ENCODE results near the gene ARID1B.
"Not testable (repeated sequence)": the region's sequence is repeated elsewhere in the genome, so short reads cannot be mapped to it uniquely, and the experiment has no call there.

ARID1B gene

DNA sequence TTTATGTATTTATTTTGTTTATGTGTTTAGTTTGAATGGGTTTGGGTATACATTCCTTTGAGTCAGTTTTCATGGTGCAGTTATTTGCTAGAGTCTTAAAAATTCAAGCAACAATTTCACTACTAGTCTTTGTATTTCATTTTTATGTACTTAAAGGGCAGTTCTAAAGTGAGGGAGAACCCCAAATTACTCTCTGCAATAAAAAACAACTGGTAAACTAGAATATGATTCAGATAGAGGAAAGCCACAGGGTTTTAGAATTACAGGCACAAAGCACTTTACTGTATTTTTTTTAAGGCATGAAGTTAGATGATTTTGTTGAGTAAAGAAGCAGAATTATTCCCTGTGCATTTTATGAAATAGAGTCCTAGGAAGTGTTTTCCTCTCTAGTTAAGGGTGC, 183.3 kb downstream of the ARID1B start:
- no peak for DNase-seq (ENCODE audit: low read depth in 2 of 2)

DNA sequence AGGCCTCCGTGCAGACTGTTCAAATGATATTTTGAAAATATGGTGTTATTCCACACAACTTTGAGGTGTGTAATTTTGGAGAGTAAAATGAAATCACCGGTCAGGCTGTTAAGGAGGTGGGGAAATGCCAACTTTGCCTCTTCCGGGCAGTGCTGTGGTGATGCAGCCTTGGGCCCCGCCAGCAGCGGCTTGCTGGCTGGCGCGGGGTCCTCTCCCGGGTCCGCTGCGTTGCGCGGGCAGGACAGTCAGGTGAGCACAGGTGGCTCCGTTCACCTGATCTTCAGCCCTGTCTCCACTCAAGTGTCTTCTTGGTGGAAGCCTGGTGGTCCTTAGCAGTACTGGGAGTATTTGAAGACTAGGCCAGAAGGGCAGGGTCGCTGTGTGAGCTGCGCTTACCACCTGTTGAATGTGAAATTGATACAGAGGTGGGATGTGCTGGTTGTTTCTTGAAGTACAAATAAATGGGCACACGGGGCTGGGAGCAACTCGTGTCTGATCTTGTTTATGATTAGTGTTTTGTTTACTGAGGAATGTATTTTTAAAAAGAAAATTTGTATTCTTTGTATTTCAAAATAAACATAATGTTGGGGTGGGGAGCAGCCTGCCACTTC, 184.2 kb downstream of the ARID1B start:
- DNase-seq (ENCODE audit: low read depth in 2 of 2) = no peak

- DNase-seq (ENCODE audit: low read depth in 2 of 2) = peak; percentile 15 to 37
Observed at GRCh38 chr6:156963712-156964700, 186.8 kb downstream of the ARID1B start.

DNA sequence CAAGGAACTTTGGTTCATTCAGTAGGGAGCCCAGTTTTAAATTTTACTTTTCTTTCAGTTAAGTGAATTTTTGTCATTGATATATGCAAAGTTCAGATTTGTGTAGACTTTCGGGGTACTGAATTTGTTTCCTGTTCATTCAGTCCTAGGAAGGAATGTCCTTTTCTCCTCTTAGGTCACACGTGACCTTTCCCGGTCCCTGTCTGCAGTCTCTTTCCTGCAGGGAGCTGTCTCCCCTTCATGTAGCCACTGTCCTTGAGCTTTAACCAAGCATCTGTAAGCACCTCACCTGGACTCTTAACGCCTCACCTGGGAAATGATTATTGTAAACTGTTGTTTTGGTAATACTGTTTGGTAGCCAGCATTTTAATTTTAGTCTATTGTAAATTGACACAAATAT, 190.7 kb downstream of the ARID1B start:
- DNase-seq (ENCODE audit: low read depth in 2 of 2) = no peak

DNA sequence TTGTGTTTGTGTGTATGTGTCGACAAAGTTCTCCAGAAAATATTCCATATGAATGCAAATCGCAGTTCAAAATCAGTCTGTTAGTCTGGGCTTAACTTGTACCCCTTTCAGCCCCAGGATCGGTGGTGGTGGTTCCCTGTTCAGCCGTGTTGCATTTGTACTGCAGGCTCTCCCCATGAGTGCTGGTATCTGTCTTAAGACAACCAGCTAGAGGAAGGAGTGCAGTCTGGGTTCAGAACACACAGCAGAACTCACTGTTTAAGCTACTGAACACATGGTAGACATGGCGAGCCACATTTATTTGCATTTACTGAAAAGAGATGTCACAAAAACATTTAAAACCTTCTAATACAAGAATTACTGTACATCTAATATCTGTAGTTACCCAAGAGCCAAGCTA, 192.1 kb downstream of the ARID1B start:
- no peak for DNase-seq (ENCODE audit: low read depth in 2 of 2)

DNA sequence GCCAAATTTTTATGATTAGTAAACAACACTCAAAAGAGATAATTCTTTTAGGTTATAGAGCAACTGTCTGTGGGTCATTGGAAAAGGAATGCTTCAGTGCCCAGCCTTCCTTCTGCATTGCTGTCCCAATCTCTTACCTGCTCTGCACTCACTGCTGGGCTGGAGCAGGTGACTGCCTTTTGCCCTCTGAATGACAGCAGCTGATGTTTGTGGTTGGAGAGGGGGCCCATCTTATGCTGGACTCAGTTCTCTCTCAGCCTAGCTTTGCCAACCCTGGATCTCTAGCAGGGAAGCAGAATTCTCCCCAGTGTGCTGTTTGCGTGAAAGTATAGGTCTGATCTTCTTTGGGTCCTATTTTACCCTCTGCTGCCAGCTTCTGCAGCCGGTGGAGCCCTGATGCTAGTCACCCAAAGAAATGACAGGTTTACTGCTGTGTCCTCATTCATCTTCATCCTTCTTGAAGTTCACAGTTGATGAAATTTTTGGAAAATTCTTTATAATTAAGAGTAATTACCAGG, 193.5 kb downstream of the ARID1B start:
- DNase-seq (ENCODE audit: low read depth in 2 of 2) = no peak

DNA sequence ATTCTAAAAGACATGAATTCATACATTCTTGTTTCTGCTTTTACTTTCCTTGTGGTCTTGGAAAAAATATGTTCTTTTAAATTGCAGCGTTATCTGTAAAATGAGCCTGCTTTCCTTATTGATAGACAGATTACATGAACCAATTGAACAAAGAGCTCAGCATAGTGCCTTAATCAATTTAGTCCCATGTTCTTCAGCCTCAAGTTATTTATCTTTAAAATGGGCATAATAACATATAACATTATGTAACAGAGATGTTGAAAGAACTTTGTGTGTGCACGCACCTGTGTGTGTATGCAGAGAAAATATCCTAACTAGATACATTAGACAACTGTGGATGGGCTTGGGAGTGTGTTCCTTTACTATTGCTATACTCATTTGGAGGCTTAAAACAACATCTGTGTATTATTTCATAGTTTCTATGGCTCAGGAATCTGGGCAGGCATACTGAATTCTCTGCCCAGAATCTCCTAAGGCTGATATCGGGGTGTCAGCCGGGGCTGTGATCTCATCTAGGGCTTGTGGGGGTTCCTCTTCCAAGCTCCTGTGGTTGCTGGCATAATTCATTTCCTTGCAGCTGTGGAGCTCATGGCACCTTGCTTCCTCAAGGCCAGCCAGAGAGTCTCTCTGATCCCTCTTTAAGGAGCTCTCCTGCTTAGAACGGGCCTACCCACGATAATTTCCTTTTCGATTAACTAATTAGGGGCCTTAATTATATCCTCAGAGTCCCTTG, 194.1 kb downstream of the ARID1B start:
- DNase-seq (ENCODE audit: low read depth in 2 of 2) = no peak

- no peak for DNase-seq (ENCODE audit: low read depth in 2 of 2)
Observed at GRCh38 chr6:156972145-156972544, 195.0 kb downstream of the ARID1B start.

DNA sequence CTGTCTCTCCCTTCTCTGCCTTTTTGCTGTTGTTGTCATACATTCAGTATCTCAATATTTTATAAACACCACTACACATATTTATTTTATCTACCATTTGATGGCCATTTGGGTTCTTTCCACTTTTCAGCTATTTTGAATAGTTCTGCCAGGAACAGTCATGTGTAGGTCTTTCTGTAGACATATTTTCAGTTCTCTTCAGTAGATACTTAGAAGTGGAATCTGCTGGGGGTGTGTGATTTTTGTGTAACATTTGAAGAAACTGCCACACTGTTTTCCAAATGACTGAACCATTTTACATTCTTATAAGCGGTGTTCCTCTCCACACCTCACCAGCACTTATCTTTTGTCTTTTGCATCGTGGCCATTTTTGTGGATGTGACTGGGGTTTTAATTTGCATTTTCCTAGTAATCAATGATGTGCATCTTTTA, 197.7 kb downstream of the ARID1B start:
- DNase-seq (ENCODE audit: low read depth in 2 of 2) = no peak

GRCh38 chr6:156975414-156975813, 198.2 kb downstream of the ARID1B start:
- no peak for DNase-seq (ENCODE audit: low read depth in 2 of 2)

DNA sequence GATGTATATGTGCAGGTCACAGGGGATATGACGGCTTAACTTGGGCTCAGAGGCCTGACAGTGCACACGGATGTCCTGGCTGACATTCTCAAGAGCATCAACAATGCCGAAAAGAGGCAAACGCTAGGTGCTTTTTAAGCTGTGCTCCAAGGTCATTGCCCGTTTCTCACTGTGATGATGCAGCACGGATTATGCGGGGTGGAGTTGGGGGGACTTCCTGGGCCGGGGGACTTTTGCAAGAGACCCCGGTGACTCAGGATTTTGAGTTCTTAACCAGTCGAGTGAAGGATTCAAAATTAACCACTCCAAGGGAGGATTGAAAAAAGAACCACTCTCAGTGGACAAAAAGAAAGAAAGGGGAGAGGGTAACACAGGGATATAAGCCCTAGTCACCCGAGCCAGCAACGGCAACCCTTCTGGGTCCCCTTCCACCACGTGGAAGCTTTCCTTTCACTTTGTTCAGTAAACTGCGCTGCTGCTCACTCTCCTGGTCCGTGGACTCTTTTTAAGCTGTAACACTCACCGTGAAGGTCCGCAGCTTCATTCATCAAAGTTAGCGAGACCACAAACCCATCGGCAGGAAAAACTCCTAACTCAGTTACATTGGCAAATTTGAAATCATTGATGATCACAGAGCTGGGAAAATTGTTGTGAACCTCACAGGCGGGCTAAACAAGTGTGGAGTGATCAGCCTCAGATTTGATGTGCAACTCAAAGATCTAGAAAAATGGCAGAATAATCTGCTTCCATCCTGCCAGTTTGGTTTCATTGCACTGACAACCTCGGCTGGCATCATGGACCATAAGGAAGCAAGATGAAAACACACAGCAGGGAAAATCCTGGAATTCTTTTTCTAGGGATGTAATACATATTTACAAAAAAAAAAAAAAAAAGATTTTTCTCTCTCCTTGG, 199.3 kb downstream of the ARID1B start:
- no peak for DNase-seq (ENCODE audit: low read depth in 2 of 2)

DNA sequence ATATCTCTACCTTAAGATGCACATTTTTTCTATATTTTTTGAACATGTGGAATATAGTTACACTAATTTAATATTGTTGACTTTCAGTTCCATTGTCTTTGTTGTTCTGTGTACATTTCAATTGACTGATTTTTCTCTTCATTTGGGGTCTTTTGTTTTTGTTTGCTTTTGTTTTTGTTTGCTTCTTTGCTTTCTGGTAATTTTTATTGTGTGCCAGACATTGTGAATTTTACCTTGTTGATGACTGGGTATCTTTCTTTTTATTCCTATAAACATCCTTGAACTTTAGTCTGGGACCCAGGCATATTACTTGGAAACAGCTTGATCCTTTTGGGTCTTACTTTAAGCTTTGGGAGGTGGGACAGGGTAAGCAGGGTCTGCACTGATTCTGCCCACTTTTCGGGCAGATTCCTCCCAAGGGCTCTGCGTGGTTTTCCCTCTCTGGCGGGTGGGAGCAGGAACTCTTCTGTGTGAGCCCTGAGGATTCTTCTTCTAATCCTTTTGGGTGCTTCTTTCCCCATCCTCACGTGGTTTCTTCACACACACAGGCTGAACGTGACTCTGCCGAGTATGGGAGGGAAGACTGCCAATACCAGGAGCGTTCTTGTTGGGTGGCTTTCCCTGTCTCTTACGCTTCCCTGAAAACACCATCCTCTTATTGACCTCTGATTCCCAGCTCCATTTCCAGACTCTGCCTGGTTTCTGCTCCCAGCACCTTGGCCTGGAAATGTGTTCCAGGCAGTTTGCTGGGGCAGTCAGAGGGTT, 200.5 kb downstream of the ARID1B start:
- DNase-seq (ENCODE audit: low read depth in 2 of 2) = no peak

DNA sequence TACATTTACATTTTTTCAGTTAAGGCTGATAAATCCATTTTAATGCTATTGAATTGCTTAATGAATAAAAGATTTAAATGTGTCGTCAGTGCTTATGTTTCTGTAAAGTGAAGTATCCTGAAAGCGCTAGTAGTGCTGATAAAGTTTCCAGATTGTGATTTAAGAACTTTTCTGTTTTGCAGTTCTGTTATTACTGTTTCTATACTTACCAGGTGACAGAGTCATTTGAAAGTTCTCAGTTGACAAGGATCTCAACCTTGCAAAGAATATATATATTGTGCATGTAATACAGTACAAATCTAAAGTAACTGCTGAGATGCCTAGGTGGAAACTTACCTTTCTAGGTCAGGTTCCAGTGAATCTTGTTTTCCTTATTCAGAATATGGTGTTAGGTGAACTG, 201.8 kb downstream of the ARID1B start:
- no peak for DNase-seq (ENCODE audit: low read depth in 2 of 2)

GRCh38 chr6:156980515-156980914, 203.3 kb downstream of the ARID1B start:
- no peak for DNase-seq (ENCODE audit: low read depth in 2 of 2)

DNA sequence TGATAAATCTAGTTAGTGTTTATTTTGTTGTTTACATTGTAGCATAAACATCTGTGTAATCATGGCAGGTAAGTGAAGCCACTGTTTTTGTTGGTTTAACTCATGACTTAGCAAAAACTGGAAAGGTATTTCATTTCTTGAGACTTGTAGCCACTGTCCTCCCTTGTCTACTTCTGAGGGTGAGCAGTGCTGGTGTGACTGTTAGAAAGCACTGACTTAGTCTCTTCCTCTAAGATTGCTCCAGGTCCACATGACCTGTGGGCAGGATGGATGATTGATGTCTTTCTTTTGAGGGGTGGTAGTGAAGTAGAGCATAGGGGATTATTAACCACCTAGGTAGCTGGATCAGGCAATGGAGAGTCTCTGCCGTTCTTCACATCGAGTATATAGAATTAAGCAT, 203.8 kb downstream of the ARID1B start:
- no peak for DNase-seq (ENCODE audit: low read depth in 2 of 2)

- no peak for DNase-seq (ENCODE audit: low read depth in 2 of 2)
Observed at GRCh38 chr6:156982168-156982567, 205.0 kb downstream of the ARID1B start.

GRCh38 chr6:156982864-156983263, 205.7 kb downstream of the ARID1B start:
- not testable (repeated sequence) for DNase-seq (ENCODE audit: low read depth in 2 of 2)

DNA sequence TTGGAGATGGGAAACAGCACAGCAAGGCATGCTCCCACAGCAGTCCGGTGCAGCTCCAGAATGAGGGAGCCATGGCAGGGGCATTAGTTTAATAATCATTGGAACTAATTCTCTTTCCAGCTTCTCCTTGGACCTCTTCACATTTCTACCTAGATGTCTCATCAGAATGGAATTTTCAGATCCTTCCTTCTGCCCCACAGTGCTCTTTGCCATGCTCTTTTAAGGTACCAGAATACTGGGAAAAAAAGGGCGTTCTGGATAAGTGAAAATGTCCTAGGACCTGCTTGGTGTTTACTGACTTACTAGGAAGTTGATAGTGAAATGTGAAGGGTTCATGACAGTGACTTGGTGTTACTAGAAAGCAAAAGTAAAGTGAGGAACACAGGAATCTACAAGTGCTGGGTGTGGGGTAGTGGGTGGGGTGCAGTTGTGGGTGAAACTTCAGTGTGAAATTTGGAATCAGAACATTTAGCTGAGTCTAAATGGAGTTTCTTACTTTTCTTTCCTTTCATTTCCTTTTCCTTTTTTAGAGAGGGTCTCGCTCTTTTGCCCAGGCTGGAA, 207.1 kb downstream of the ARID1B start:
- no peak for DNase-seq (ENCODE audit: low read depth in 2 of 2)

- DNase-seq (ENCODE audit: low read depth in 2 of 2) = no peak
Observed at GRCh38 chr6:156985309-156985708, 208.1 kb downstream of the ARID1B start.

Data from stimulated activated CD4-positive, alpha-beta T cell treated with anti-CD3 and anti-CD28 coated beads, Interleukin-4, amount 100 ng/mL, for 48 hours (primary cell).